Esophagus muscularis mucosa (tissue), 4 donors: ENCODE data around the gene TRIM25. TPM values are rescaled to one million over a fixed set of nuclear protein-coding genes. Genes with fewer than 3 reads are reported as not detected.
A peak's percentile ranks its signal among the peaks of the same experiment; 100 is the strongest.

ENCODE experiments used
- DNase-seq: peaks from one replicate; pipeline ENCODE4 v3.0.0-alpha.2; 2017; ENCODE audit errors: extremely low spot score
- H3K27ac ChIP-seq, 4 donors: fragments of 200-600 bp; sonication (generic); replicated peaks in 1 of 4; 1 replicate in 3 of 4; 2 replicates in 1 of 4; pipeline ENCODE4 v1.5.1; 2016 to 2019; ENCODE audit warnings: mild to moderate bottlenecking in 1 of 4
- H3K27me3 ChIP-seq, 4 donors: fragments of 200-600 bp; sonication (generic); one replicate each; pipeline versions ENCODE4 v1.5.1 to v1.6.0; 2016 to 2019
- H3K36me3 ChIP-seq, 4 donors: fragments of 200-600 bp; sonication (generic); one replicate each; pipeline ENCODE4 v1.5.1; 2016 to 2019
- H3K4me1 ChIP-seq, 4 donors: fragments of 200-600 bp; sonication (generic); one replicate each; pipeline ENCODE4 v1.5.1; 2016 to 2019
- H3K4me3 ChIP-seq, 4 donors: fragments of 200-600 bp; sonication (generic); 1 replicate in 2 of 4; 2 replicates in 2 of 4; pipeline ENCODE4 v1.5.1; 2016 to 2019; ENCODE audit warnings: mild to moderate bottlenecking in 4 of 4, moderate library complexity in 1 of 4
- H3K9me3 ChIP-seq, 4 donors: fragments of 200-600 bp; sonication (generic); 1 replicate in 3 of 4; 2 replicates in 1 of 4; pipeline ENCODE4 v1.5.1; 2016 to 2019
- CTCF ChIP-seq, 3 experiments: fragments of 200-600 bp in 2 of 3; fragments of 450-650 bp in 1 of 3; sonication (generic) in 2 of 3; IDR thresholded peaks; one replicate each; pipeline ENCODE4 v1.5.1; 2017 to 2019; ENCODE audit warnings: antibody characterized with exemption in 3 of 3, mild to moderate bottlenecking in 2 of 3, moderate library complexity in 1 of 3
- EP300 ChIP-seq: sonication (generic); formaldehyde crosslinking; IDR thresholded peaks from one replicate; pipeline ENCODE4 v1.6.1; 2017; ENCODE audit warnings: antibody characterized with exemption
- POLR2A ChIP-seq: fragments of 450-650 bp; IDR thresholded peaks from one replicate; pipeline ENCODE4 v1.6.1; 2017; ENCODE audit warnings: antibody characterized with exemption, moderate library complexity, mild to moderate bottlenecking, low read depth
- POLR2AphosphoS5 ChIP-seq, 2 donors: sonication (generic); formaldehyde crosslinking; IDR thresholded peaks; one replicate each; pipeline ENCODE4 v1.6.1; 2017; ENCODE audit warnings: antibody characterized with exemption in 2 of 2
- WGBS: methylation state at CpG from one replicate; pipeline ENCODE4 v1.1.5; 2018; 5-methylcytosine and 5-hydroxymethylcytosine counted together
- intact Hi-C: fragments of 100-400 bp; cut with DNase I; formaldehyde crosslinking; loops from one replicate; pipeline ENCODE4 v1.15.1; 2023
- total RNA-seq, 4 donors: library from RNA; depleted of rRNA; stranded (reverse); fragments of >200 nt; gene quantifications; one replicate each; pipeline versions ENCODE4 v1.1.0 to v1.2.1, GENCODE V29; 2016

The TRIM25 gene
- total RNA-seq, 4 donors from 2014 or later, result 13.9 to 19.9 (median 16.6) TPM

DNA sequence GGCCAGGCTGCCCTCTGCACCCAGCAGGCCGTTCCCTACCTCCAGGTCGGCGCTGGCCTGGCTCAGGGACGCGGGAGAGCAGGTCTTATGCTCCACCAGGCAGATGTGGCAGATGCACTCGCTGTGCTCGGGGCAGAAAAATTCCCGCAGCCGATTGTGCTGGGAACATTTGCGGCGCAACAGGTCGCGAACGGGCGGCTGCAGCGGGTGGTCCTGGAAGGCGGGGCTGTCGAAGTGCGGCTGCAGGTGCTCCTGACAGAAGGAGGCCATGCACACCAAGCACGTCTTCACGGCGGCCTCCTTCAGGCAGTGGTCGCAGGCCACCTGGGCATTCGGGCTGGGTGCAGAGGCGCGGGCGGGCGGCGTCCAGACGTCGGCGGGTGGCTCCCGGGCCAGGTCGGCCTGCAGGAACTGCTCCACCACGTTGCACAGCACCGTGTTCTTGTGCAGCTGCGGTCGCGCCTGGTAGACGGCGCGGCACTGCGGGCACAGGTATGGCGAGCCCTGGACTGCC lies 439 bp downstream of the TRIM25 start:
- intact Hi-C loops, result loop anchor here (5.0 kb wide), 1 partner anchor 76 kb away; no protein-coding TSS in a partner anchor
- Histone ChIP-seq H3K9me3 (no peaks in the 10 kb centered on the region), H3K27me3 (no peaks in the 10 kb centered on the region), H3K36me3 (peaks cover 0 to 7% (median 4%) of the 10 kb centered on the region in 4 donors), H3K4me1 (peaks cover 50 to 69% (median 63%) of the 10 kb centered on the region in 4 donors), H3K27ac (peak overlapping the region; percentile 83 to 93 (median 88)), H3K4me3 (peak overlapping the region; percentile 74 to 97 (median 82))
- WGBS, result 0% methylated on average over 1 of the region's 44 CpGs
- TF ChIP-seq POLR2A (no peak), CTCF (IDR thresholded peaks at IDR 0.05) (no peak), EP300 (no peak), POLR2AphosphoS5 (IDR thresholded peaks at IDR 0.05) (no peak)
- DNase-seq, result no peak

- no peaks in the 10 kb centered on the region for H3K9me3 ChIP-seq
- H3K27ac ChIP-seq, result peak overlapping the region; percentile 83 to 93 (median 88)
- intact Hi-C loops, result loop anchor here (5.0 kb wide), 1 partner anchor 76 kb away; no protein-coding TSS in a partner anchor
- no peaks in the 10 kb centered on the region for H3K27me3 ChIP-seq
- 38% methylated on average over 7 of the region's 7 CpGs for WGBS
- no peak for DNase-seq
- TF ChIP-seq CTCF (IDR thresholded peaks at IDR 0.05) (no peak), EP300 (no peak), POLR2AphosphoS5 (IDR thresholded peaks at IDR 0.05) (no peak), POLR2A (no peak)
- H3K36me3 ChIP-seq, result peaks cover under 1 to 11% (median 8%) of the 10 kb centered on the region in 4 donors
- peak overlapping the region; percentile 74 to 97 (median 82) for H3K4me3 ChIP-seq
- H3K4me1 ChIP-seq, result peaks cover 54 to 71% (median 63%) of the 10 kb centered on the region in 4 donors
Measured at GRCh38 chr17:56913000-56913311, 893 bp downstream of the TRIM25 start.

DNA sequence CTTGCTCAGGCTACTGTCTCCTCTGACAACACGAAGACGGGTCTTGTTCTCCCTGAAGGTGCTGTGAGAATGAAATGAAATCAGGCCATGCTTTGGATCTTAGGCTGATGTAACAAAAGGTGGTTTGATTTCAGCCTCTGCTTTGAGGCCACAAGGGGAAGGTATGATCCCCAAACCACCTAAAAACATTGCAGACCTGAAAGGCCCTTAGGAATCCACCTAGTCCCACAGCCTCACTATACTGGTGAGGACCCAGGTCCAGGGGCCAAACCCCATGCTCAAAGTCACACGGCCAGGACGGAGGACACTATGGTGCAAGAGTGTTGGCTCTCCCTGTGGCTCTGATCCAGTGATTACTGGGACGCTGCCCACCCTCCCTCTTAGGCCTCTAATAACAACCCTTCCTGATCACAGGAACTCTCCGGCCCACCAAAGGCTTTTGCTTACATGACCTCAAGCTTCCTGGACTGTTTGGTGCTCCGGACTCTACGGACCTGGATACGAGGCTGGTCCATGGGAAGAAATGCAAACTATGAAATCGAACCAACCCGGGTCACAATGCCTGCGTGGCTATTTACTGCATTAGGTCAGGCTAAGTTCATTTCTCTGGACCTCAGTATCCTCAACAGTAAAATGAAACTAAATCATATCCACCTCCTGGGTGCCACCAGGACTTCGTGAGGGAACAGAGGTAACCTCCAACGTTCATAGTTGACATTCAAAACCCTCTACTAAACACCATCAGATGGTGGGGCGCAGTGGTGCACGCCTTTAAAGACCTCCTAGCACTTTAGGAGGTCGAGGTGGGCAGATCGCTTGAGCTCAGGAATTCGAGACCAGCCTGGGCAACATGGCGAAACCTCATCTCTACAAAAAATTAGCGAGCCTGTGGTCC lies 1.5 kb downstream of the TRIM25 start:
- WGBS, result 69% methylated on average over 17 of the region's 21 CpGs
- DNase-seq, result no peak
- Histone ChIP-seq H3K4me1 (peaks cover 54 to 71% (median 63%) of the 10 kb centered on the region in 4 donors), H3K9me3 (no peaks in the 10 kb centered on the region), H3K36me3 (peaks cover 4 to 17% (median 14%) of the 10 kb centered on the region in 4 donors), H3K27me3 (no peaks in the 10 kb centered on the region), H3K27ac (peak overlapping the region; percentile 83 to 93 (median 88)), H3K4me3 (peak overlapping the region; percentile 74 to 97 (median 82))
- intact Hi-C loops, result loop anchor here (5.0 kb wide), 1 partner anchor 75 kb away; no protein-coding TSS in a partner anchor
- TF ChIP-seq EP300, result no peak
- TF ChIP-seq POLR2AphosphoS5 (IDR thresholded peaks at IDR 0.05), result peak in 1 of 2 donors; percentile 20
- no peak for TF ChIP-seq POLR2A
- no peak for TF ChIP-seq CTCF (IDR thresholded peaks at IDR 0.05)

GRCh38 chr17:56910509-56911235 lies 3.2 kb downstream of the TRIM25 start:
- DNase-seq, result no peak
- Histone ChIP-seq H3K27ac (peak overlapping the region; percentile 54 to 93 (median 86)), H3K4me1 (peaks cover 46 to 63% (median 55%) of the 10 kb centered on the region in 4 donors), H3K36me3 (peaks cover 17 to 34% (median 31%) of the 10 kb centered on the region in 4 donors), H3K27me3 (no peaks in the 10 kb centered on the region), H3K9me3 (no peaks in the 10 kb centered on the region), H3K4me3 (peak overlapping the region in 3 of 4 donors; percentile 15 to 85 (median 19))
- intact Hi-C loops, result loop anchor here (5.0 kb wide), 1 partner anchor 73 kb away; no protein-coding TSS in a partner anchor
- no peak for TF ChIP-seq EP300
- no peak for TF ChIP-seq CTCF (IDR thresholded peaks at IDR 0.05)
- TF ChIP-seq POLR2AphosphoS5 (IDR thresholded peaks at IDR 0.05), result no peak
- TF ChIP-seq POLR2A, result no peak
- 90% methylated on average over 5 of the region's 7 CpGs for WGBS
